GM19099 (cell line): ENCODE results near the gene TCF7.

Experiments used
- POLR2A ChIP-seq: IDR thresholded peaks from 3 replicates; pipeline ENCODE4 v1.6.1; 2011; ENCODE audit warnings: low read depth; ENCODE audit not compliant: insufficient read length; ENCODE audit errors: extremely low read depth

Gene TCF7

DNA sequence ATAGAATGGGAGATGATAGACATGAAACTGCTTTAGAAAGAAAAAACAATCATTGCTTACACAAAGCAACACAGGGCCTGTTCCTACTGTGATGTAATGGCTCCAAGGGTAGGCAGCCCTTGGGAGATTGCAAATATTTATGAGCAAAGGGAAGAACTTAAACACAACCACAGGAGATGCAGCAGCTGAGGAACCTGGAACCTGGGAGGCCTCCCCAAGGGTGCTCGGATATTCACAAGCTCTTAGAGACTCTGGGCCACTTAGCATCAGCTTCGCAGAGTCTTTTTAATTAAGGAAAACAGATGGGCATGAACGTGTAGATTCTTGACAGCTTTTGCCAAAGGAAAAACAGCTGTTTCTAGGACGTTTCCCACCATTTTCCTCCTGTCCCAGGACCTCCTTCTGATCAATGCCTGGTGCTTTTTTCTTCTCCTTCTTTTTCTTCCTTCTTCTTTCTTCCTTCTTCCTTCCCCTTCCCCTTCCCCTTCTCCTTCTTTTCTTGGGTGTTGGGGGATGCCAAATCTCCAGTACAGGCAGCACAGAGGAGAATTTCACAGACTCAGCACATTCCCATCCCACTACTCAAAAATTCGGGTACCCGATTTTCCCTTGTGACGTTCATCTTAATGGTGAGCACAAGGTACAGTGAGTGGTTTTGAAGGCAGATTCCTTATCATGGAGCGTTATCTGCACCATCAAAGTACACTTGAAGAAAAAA is 28.1 kb upstream of the TCF7 start:
- no peak for TF ChIP-seq POLR2A

DNA sequence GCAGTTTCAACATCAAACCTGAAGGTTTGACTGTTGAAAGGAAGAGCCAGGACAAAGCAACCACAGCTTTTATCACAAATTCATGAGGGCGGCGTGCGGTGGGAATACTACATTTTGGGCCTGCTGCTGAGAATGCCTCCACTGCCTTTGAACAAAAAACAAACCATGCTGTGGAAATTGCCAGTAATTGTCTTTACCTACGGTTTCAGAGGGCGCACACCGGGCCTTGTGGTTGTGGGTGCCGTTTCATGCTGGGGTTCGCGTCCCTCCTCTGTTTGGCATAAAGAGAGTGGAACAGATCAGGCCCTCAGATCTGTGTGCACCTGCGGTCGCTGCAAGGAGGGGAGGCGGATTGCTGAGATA is 27.6 kb upstream of the TCF7 start:
- TF ChIP-seq POLR2A, result no peak

GRCh38 chr5:134088291-134088690 is 26.2 kb upstream of the TCF7 start:
- no peak for TF ChIP-seq POLR2A

GRCh38 chr5:134088994-134089560 is 25.4 kb upstream of the TCF7 start:
- no peak for TF ChIP-seq POLR2A

- no peak for TF ChIP-seq POLR2A
Measured at GRCh38 chr5:134090522-134090921, 24.0 kb upstream of the TCF7 start.

- TF ChIP-seq POLR2A, result no peak
Measured at GRCh38 chr5:134091626-134092121, 22.8 kb upstream of the TCF7 start.

GRCh38 chr5:134092875-134093274 is 21.6 kb upstream of the TCF7 start:
- no peak for TF ChIP-seq POLR2A

DNA sequence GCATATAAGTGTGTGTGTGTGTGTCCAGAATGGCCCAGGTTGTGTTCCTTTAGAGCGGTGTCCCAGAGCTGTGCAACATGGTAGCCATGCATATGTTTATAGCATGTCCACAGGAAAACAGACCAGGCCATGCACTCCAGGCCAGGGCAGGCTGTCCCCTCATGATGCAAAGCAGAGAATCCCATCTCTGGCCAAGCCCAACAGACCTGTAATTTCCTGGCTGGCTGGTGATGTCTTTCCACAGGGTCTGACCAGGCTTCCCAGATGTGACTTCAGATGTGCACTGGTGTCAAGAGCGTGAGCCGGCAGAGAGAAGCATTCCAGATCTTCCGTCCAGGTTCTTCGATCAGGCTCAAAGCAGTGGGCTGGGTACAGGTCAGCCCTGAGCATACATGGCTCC is 21.1 kb upstream of the TCF7 start:
- no peak for TF ChIP-seq POLR2A

DNA sequence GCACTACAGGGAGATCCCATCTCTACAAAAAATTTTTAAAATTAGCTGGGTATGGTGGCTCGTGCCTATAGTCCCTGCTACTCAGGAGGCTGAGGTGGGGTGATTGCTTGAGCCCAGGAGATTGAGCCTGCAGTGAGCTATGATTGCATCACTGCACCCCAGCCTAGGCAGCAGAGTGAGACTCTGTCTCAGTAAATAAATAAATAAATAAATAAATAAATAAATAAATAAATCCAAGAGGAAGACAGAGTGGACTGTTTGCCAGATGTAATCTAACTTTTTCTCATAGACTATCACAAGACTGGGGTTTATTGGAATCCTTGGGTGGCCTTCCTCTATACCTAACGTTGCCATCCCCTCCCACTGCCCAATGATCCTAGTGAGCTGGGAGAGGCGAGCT is 19.2 kb upstream of the TCF7 start:
- TF ChIP-seq POLR2A, result no peak

- TF ChIP-seq POLR2A, result no peak
Measured at GRCh38 chr5:134095887-134096589, 18.4 kb upstream of the TCF7 start.

- no peak for TF ChIP-seq POLR2A
Measured at GRCh38 chr5:134097211-134097749, 17.2 kb upstream of the TCF7 start.

DNA sequence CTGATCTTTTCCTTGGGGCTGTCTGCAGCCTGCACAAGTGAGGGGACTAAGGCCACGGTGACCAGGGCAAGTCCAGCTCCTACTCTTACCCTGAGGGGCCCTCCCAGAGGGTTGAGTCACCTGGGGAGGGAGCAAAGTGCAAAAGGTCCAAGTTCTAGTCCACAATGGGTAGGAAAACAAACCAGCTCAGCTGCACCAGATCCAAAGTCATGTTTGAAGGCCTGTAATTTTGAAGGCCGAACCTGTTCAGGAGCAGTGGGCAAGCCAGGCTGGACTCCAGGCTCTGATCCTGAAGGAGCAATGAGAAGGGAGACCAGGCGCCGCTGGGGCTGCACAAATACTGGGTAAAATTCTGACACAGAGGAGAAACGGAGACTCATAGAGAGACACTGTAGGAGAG is 15.8 kb upstream of the TCF7 start:
- TF ChIP-seq POLR2A, result no peak

DNA sequence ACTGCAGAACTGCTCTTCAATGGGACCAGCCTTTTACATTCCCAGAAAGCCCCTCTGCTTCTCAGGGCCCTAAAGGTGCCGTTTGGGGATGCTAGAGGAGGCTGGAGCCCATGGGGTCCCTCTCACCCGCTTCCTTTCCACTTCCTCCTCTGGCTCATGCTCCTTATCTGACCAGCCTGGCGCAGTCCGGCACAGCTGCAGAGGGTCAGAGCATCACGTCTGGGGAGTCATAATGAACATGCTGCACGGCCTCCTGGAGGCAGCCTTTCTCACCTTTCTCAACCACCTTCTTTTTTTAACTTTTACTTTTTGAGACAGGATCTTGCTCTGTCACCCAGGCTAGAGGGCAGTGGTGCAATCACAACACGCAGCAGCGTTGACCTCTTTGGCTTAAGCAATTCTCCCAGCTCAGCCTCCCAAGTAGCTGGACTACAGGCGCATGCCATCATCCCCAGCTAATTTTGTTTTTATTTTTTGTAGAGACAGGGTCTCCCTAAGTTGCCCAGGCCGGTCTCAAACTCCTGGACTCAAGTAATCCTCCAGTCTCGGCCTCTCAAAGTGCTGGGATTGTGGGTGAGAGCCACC is 15.1 kb upstream of the TCF7 start:
- no peak for TF ChIP-seq POLR2A

GRCh38 chr5:134099939-134100282 is 14.6 kb upstream of the TCF7 start:
- peak; percentile 37 for TF ChIP-seq POLR2A

DNA sequence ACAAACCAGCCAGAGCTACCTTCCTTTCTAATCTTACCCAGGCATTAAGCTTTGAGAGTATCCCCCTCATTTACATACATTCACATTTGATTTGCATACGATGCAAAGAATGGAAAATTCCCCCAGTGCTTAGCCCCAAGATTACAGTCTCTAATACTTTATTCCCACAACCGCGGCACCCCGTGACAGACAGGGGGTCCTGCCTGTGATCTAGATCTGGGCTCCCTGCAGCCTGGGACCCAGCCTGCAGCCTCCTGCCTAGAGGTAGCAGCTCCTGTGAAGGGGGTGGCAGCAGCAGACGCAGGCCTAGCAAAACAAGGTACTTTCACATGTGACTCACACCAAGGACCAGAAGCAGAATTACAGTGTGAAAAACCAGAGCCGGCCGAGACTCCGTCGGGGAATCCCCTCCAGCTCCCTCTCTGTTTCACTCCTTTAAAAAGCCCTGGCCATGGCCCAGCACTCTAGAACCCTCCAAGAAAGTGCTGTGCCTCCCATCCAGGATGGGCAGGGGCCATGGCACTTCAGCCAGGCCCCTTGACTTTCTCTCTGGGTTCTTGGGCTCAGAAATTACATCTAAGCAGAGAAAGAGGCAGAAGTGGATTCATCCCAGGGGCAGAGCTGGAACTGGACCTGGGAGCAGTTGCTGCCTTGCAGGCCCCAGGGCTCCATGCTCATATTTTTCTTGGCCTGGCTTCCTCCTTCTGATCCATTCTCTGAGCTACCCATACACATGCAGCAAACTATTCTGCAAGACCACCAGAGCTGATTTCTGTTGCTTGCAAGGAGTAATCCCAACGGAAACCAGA is 14.0 kb upstream of the TCF7 start:
- TF ChIP-seq POLR2A, result peak; percentile 34

DNA sequence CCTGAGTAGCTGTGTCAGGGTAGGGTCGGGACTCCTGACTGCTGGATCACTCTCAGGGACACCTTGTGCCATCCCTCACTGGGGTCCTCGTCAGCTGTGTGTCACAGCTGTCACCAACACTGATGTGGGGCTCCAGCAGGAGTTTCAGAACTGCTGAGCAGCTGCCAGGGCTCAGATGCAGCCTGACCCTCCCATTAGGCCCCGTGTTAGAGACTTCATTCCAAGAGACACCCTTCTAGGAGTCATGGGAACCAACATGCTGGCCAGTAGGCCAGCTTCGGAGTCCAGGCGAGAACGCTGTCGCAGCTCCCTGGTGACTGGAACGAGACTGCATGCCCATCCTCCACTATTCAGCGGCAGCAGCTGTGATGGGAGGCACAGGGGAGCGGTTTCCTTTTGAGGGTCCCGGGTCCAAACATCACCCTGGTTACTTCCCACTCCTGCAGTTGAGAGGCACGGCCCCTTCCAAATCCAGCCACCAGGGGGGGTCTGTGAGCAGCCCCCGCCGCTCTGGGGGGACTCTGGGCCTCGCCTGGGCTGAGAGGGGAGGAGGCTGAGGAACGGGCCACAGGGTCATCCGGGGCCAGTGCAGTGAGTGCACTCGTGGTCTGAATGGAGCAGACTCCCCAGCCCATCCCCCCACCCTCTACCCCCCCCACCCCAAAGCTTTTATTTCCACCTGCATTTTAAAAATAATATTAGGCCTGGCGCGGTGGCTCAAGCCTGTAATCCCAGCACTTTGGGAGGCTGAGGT is 12.6 kb upstream of the TCF7 start:
- TF ChIP-seq POLR2A, result no peak
